Measurements from ENCODE around the gene USP34.
"Not testable (repeated sequence)": the region's sequence is repeated elsewhere in the genome, so short reads cannot be mapped to it uniquely, and the experiment has no call there.

Gene USP34, protein sequence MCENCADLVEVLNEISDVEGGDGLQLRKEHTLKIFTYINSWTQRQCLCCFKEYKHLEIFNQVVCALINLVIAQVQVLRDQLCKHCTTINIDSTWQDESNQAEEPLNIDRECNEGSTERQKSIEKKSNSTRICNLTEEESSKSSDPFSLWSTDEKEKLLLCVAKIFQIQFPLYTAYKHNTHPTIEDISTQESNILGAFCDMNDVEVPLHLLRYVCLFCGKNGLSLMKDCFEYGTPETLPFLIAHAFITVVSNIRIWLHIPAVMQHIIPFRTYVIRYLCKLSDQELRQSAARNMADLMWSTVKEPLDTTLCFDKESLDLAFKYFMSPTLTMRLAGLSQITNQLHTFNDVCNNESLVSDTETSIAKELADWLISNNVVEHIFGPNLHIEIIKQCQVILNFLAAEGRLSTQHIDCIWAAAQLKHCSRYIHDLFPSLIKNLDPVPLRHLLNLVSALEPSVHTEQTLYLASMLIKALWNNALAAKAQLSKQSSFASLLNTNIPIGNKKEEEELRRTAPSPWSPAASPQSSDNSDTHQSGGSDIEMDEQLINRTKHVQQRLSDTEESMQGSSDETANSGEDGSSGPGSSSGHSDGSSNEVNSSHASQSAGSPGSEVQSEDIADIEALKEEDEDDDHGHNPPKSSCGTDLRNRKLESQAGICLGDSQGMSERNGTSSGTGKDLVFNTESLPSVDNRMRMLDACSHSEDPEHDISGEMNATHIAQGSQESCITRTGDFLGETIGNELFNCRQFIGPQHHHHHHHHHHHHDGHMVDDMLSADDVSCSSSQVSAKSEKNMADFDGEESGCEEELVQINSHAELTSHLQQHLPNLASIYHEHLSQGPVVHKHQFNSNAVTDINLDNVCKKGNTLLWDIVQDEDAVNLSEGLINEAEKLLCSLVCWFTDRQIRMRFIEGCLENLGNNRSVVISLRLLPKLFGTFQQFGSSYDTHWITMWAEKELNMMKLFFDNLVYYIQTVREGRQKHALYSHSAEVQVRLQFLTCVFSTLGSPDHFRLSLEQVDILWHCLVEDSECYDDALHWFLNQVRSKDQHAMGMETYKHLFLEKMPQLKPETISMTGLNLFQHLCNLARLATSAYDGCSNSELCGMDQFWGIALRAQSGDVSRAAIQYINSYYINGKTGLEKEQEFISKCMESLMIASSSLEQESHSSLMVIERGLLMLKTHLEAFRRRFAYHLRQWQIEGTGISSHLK (N-terminal part only)

DNA sequence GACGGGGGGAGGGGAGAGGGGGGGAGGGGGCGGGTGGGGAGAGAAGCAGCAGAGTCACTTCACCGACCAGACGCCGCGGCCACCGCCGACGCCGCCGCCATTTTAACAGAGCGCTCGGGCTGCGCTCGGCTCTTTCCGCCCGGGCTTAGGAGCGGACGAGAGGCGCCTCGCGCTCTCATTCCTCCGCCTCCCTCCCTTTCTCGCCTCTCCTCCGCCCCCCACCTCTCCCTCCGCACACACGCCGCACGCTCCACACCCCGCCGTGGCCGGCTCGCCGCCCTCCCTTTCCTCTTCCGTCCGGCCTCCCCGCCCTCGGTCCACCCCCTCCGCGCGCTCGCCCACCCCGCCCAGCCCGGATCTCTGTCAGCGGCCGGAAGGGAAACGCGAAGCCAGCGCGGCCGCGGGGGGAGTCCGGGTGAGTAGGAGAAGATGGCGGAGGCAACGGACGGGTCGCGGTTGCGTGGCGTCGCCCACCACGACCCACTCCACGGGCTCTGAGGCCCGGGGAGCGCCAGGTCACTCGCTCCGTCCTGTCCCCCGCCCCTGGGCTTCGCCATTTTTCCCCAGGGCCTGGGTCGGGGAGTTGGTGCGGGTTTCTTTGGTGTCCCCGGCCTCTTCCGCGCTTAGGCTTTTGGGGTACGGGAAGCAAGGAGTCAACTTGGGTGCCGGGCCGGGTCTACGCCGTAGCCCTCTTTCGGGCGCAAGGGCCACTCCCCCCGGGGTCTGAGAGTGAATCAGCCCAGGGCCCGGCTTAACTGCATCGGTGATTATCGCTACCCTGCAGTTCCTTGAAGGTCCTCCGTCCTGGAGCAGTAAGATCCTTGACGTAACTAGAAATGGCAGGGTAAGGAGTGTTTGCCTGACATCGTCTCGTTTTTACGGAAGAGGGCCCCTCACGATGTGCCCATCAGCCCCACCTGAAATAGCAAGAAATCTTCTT, at the start of gene USP34:
Gene USP34 (minus strand): TSS at position 123 of the 940 bp plus-strand sequence. CDS start 395 bp downstream, outside the sequence.
- peak; percentile 95 for DNase-seq

DNA sequence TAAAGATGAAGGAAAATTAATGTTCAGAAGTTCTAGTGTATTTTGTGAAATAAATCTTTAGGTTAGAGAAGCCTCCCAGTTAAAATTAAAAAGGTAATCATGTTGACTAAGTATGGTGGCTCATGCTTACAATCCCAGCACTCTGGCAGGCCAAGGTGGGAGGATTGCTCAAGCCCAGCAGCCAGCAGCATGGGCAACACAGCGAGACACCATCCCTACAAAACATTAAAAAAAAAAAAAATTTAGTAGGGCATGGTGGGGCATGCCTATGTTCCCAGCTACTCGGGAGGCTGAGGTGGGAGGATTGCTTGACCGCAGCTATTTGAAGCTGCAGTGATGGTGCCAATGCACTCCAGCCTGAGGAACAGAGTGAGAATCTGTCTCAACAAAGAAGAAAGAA, 49.4 kb upstream of the USP34 start:
- DNase-seq, result peak; percentile 3

DNA sequence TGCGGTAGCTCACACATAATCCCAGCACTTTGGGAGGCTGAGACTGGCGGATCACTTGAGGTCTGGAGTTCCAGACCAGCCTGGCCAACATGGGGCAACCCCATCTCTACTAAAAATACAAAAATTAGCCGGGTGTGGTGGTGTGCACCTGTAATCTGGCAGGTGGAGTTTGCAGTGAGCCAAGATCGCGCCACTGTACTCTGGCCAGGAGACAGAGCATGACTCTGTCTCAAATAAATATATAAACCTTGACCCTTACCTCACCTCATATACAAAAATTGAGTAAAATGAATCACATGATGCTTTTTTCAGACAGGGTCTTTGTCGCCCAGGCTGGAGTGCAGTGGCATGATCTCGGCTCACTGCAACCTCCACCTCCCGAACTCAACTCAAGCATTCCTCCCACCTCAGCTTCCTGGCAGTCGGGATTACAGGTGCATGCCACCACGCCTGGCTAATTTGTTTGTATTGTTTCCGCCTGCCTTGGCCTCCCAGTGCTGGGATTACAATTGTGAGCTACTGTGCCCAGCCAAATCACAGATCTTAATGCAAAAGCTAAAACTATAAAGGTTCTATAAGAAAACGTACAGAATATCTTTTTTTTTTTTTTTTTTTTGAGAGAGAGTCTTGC, 42.0 kb upstream of the USP34 start:
- DNase-seq, result no peak

DNA sequence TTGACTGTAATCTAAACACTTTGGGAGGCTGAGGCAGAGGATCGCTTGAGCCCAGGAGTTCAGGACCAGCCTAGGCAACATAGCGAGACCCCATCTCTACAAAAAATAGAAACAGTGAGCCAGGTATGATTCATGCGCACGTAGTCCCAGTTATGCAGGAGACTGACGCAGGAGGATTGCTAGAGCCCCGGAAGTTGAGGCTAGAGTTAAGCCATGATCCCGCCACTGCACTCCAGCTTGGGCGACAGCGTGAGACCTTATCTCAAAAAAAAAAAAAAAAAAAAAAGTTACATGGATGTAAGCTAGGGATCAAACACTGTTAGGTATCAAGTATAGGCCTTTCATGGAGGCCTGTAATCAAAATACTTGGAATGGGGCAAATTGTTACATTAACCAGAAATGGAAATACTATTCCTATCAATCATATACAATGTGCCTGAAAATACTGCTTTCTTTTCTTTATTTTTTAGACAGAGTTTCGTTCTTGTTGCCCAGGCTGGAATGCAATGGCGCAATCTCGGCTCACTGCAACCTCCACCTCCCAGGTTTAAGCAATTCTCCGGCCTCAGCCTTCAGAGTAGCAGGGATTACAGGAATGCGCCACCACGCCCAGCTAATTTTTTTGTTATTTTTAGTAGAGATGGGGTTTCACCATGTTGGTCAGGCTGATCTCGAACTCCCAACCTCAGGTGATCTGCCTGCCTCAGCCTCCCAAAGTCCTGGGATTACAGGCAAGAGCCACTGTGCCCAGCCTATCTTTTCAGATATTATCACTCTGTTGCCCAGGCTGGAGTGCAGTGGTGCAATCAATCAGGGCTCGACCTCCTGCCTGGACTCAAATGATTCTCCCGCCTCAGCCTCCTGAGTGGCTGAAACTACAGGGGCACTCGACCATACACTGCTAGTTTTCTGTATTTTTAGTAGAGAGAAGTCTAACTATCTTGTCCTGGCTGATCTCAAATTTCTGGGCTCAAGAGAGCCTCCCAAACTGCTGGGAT, 40.1 kb upstream of the USP34 start:
- peak; percentile 85 for DNase-seq

DNA sequence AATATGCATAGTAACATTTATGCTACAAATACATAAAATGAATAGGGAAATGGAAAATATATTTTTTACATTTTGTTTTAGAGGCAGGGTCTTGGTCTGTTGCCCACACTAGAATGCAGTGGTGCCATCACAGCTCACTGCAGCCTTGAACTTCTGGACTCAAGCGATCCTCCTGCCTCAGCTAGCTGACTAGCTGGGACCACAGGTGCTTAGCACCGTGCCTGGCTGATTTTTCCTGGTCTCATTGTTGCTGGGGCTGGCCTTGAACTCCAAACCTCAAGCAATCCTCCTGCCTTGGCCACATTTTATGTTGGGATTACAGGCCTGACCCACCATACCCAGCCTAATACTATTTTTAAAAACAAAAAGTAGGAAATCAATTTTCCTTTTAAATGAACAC, 34.1 kb upstream of the USP34 start:
- DNase-seq, result no peak

DNA sequence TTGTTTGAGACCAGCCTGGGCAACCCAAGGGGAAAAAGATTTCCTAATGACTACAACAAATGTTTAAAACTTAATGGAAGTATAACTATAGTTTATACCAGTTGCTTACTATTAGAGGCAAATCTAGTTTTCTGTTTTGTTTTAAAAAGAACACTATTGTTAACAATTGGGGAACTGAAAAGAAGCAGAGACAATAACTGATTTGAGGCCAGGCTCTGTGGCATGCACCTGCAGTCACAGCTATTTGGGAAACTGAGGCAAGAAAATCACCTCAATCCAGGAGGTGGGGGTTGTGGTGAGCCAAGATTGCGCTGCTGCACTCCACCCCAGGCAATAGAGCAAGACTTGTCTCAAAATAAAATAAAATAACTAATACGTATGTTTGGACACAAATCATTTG, 28.2 kb upstream of the USP34 start:
- no peak for DNase-seq

DNA sequence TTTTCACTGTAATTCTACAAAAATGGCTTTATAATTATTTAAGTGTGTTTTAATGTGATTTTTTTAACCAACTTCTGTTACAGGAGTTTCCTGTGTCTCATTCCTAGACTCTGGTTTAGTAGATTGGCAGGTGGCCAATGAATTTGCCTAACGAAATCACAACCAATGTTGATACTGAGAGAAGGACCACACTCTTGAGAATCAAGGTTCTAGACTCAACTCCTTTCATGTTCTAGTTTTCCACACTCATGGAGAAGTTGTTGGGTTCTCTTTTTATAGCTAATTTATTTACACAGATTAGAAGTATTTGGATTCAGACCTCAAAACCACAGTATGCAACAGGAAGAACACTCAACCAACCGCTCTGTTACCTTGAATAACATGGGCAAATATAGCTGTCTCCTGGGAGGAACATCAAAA, 22.6 kb upstream of the USP34 start:
- no peak for DNase-seq

DNA sequence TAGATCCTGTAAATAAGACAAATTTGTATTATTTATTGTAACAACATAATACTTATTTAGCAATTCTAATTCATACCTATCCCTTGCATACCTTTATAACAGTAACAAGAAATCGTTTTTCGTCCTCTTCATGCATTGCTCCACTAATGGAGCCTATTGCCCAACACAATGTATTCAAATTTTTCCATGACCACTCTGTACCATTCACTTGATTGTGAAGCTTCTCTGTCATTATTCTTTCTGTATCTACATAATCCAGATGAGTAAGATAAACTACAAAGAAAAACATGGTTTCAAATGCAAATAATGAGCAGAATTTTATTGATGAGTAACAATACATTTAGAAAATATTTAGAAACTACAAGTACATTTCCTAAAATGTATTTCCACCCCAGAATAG, 21.6 kb upstream of the USP34 start:
- DNase-seq, result no peak

DNA sequence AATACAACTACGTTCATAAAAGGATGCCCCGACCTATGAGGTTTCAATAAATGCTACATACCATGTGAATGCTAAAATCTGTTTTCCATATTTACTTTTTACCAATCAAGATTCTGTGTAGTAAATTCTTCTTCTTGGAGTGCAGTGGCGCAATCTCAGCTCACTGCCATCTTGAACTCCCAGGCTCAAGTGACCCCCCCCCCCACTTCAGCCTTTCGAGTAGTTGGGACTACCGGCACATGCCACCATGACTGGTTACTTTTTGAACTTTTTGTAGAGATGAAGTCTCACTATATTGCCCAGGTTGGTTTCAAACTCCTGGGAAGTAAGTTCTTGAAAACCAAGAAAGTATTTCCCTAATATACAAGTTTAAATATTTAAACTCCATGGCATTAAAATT, 14.4 kb upstream of the USP34 start:
- no peak for DNase-seq

DNA sequence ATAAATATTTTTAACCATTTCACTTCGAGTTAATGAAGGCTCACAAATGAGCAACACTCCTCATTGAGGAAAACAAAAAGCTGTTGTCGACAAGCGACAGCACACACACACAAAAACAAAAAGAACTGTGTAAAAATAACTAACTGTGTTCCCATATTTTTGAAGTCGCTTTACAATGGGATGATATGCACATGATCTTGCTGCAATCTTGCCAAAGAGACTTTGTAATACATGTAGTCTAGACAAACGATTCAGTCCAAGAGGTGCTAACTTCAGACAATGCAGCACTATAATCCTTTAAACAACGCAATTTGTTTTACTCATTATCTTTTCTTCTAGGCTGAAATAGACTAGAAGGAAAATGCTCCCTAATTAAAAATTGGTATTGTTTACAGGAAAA, 7.2 kb upstream of the USP34 start:
- DNase-seq, result no peak

DNA sequence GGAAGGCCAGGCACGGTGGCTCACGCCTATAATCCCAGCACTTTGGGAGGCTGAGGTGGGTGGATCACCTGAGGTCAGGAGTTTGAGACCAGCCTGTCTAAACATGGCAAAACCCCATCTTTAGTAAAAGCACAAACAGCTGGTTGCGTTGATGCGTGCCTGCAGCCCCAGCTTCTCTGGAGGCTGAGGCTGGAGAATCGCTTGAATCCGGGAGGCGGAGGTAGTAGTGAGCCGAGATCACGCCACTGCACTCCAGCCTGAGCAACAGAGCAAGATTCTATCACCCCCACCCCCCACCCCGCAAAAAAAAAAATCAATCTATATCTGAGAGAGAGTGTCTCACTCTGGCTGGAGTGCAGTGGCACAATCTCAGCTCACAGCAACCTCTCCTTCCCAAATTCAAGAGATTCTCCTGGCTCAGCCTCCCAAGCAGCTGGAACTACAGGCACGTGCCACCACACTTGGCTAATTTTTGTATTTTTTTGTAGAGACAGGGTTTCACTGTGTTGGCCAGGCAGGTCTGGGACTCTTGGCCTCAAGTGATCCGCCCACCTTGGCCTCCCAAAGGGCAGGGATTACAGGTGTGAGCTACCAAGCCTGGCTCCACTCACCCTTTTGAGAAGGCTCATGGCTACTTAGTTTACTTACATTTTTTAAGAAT, 6.2 kb upstream of the USP34 start:
- DNase-seq, result not testable (repeated sequence)

DNA sequence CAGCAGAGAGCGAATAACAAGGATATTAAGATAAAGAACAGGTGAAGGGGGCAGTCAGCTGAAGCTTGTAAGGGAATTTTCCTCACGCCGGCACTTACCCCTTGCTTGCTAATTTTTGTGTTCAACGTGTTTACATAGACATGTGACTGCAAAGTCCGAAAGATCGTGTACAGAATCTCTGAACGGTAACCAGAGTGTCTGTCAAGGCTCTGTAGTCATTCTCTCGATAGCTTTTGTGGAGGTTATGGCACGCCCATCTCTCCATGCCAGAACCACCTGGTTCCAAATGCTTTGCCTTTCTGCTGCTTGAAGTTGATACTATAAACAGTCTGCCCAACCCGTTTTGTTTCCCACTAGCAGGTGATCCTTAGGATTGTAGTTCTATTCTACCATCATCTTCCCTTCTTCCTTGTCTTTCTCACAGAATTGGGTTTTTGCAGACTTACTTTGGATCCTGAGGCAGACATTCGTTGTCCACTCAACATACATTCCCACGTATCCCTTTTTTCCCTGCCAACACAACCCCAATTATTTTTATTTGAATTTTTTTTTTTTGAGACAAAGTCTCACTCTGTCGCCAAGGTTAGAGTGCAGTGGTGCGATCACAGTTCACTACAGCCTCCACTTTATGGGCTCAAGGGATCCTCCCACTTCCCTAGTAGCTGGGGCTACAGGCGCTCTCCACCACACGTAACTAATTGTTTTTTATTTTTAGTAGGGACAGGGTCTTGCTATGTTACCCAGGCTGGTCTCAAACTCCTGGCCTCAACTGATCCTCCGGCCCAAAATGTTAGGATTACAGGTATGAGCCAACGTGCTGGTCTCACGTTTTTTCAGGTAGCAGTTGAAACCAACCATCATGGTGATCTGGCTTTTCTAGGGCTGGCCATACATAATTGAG, 1.3 kb upstream of the USP34 start:
- no peak for DNase-seq

DNA sequence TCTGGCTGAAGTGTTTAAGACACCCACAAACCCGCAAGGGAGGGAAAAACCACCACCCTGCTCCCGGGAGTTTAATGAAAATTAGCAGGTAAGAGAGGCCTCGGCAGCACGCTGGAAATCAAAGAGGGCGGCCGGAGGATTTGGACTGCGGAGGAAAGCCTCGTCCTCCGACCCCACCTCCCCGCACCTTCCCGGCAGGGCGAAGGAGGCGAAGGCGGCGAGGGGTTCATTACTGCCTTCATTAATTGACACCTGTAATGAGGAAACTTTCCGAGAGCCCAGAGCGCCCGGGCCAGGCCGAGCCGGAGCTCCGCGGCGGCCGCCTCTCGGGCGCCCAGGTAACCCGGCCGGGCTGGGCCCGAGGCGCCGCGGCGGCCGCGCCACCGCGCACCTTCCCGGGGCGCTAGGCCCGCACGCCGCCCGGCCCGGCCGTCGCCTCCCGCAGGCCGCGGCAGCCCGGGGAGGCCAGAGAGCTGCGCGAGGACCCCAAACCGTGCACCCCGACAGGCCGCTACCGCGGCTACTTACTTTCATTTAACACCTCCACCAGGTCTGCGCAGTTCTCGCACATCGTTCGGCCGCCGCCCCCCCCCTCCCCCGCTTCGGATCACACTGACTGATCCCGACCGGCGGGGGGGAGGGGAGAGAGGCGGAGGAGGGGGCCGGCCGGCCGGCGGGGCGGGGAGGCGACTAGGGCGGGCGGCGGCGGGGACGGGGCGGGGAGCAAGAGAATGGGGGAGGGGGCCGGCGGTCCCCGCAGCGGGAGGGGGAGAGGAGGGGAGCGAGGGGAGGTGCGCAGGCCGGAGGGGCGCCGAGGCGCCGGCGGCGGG, 550 bp downstream of the USP34 start:
- peak; percentile 65 for DNase-seq

DNA sequence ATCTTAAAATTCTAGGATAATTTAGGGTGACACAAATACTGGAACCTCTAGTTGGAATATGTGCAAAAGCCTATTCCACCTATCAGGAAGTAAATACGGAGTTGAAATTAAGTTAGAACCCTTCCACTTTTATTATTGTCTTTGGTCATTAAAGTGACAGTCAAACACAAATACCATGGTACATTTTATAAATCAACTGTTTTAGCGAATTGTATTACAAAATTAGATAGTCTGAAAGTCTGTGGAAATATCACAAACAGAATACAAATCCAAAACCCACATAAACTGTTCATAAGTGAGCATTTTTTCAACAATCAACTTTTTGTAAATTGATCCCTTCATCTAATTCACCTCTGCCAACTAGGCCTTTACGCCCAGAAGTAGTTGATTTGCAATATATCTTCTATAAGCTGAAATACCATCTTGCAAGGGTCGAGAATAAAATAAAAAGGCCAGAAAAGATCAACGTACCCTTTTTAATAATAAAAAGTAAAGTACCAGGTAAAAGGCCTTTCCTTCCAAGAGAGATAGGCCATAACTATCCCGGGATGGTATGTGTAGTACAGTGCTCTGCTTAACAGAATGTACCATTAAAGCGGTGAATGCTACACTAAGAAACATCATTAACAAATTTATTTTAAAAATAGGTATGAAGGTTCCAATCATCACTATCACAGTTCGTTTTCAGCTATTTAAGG, 1.3 kb downstream of the USP34 start:
- DNase-seq, result no peak

DNA sequence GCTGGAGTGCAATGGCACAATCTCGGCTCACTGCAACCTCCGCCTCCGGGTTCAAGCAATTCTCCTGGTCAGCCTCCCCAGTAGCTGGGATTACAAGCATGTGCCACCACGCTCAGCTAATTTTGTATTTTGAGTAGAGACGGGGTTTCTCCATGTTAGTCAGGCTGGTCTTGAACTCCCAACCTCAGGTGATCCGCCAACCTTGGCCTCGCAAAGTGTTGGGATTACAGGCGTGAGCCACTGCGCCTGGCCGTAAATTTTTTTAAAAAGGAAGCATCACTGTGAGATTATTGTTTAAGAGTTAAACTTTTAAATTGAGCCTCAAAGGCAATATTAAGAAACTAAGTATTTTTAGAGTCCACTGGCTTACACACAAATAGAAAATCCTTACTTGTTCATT, 2.7 kb downstream of the USP34 start:
- not testable (repeated sequence) for DNase-seq

DNA sequence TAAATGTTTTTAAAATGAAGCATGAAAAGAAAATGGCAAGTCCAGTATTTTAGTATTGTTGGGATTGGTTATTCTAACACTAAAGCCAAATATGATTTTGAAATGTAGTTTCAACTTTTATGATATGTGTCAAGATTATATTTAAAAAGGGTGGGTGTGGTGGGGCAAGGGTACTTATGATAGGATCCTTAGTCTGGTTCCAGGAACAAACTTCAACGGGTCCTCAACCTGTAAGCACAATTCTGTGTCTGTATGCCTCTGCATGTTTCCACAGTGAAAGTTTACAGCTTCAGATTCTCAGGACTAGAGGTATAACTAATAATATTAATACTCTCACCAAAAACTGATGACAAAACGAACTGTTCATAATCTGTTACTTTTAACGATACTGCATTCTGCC, 5.8 kb downstream of the USP34 start:
- DNase-seq, result no peak
